T-helper 22 cell (primary cell): Measurements from ENCODE around the gene GRPEL2.
"Not testable (repeated sequence)": the region's sequence is repeated elsewhere in the genome, so short reads cannot be mapped to it uniquely, and the experiment has no call there.

Source experiments
- DNase-seq: peaks from one replicate; pipeline ENCODE4 v3.0.0-alpha.2; 2020; ENCODE audit warnings: low read depth

The GRPEL2 gene

DNA sequence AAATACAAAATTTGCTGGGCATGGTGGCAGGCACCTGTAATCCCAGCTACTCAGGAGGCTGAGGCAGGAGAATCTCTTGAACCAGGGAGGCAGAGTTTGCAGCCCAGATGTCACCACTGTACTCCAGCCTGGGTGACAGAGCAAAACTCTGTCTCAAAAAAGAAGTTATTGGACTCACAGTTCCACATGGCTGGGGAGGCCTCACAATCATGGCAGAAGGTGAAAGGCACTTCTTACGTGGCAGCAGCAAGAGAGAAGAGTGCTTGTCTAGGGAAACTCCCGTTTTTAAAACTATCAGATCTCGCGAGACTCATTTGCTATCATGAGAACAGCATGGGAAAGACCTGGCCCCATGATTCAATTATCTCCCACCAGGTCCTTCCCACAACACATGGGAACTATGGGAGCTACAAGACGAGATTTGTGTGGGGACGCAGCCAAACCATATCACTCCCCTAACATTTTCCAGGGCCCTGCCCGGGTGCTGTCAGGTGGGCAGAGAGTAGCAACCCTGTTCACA is 53.5 kb downstream of the GRPEL2 start:
- DNase-seq = not testable (repeated sequence)

DNA sequence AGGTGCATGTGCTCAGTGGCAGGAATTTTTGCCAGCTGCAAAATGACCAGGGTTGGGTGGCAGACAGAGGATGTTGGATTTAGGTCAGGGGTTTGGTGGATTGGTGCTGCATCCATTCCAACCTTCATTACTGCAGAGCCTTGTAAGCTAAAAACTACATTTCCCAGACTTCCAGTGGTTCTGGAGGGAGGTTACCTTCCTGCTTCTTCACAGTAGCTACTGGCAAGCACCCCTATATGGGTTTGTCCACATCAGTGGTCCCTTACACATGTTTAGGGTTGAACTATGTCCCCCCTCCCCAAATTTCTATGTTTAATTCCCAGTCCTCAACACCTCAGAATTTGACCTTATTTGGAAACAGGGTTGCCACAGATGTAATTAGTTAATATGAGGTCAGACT is 54.5 kb downstream of the GRPEL2 start:
- no peak for DNase-seq

- no peak for DNase-seq
Measured at GRCh38 chr5:149400304-149400703, 55.0 kb downstream of the GRPEL2 start.

DNA sequence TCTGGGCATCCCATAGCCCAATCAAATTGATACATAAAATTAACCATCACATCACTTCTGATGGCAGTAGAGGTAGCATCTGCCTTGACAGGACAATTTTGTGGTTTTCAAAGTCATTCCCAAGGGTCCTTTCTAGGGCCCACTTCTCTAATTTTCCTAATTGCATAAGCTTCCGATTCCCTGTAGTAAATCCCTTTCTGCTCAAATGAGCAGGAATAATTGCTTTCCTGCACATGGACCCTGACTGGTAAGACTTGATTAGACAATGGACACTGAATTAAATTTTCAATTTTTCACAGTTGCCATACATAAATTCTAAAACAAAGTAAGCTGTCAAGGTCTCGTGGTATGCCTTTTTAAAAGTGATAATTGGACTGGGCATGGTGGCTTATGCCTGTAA is 55.8 kb downstream of the GRPEL2 start:
- no peak for DNase-seq

DNA sequence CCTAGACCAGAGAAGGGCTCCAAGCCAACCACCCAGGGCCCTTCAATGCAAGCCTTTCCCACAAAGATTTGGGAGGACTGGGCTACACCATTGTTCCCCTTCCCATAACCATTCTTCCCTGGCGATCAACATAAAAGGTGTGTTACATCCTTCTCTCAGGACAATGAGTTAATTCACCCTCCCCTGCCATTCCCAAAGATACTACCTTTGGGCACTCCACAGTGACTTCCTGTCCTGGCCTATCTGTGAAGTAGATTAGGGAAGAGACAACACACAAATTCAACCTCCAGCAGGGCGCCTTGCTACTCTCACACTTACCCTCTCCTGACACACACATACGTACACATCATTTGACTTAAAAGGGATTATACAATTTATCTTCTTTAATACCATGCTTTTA is 57.0 kb downstream of the GRPEL2 start:
- no peak for DNase-seq
